HG02885 (cell line): Measurements from ENCODE around the gene KNSTRN.
A peak's percentile ranks its signal among the peaks of the same experiment; 100 is the strongest.

ENCODE experiments used
- ATAC-seq: cut with Tn5 transposase; IDR thresholded peaks from one replicate; pipeline ENCODE4 v1.9.1; 2021; ENCODE audit warnings: mild to moderate bottlenecking; ENCODE audit not compliant: unreplicated experiment, poor library complexity

The KNSTRN gene

GRCh38 chr15:40345225-40345866 lies 37.2 kb upstream of the KNSTRN start:
- ATAC-seq = no peak

DNA sequence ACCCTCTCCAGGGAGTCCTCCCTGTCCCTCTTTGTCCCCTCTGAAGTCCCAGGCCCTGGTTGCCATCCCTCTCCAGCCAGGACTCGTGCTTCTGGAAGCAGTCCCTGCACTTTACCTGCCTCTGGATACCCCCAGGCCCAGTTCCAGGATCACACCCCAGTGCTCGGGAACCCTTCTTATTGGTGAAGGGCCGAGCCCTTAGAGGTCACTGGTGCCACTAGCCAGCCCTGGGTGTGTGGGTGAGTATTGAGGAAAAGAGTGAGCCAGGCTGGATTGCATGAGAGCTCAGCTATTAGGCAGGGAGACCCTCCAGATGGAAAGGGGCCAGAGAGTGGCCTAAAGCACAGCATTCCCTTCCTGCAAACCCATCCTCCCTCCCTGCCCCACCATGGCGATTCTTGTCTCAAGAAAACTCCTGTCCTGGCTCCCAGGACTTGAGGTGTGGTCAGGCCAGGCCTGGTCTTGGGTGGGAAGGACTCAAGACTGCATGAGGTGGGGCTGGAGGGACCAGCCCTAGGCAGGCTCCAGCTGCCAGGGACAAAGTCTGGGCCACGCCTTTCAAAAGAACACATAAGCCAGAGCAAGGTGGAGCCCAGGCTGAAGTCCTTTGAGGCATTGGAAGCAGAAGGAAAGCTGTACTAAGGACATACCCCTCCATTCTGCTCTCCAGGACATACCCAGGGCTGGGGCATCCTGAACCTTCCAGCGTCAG lies 36.5 kb upstream of the KNSTRN start:
- no peak for ATAC-seq

GRCh38 chr15:40346579-40347558 lies 35.7 kb upstream of the KNSTRN start:
- no peak for ATAC-seq

- ATAC-seq = no peak
Measured at GRCh38 chr15:40347559-40348473, 34.7 kb upstream of the KNSTRN start.

GRCh38 chr15:40348474-40348870 lies 34.0 kb upstream of the KNSTRN start:
- ATAC-seq = no peak

- ATAC-seq = no peak
Measured at GRCh38 chr15:40349163-40349562, 33.4 kb upstream of the KNSTRN start.

DNA sequence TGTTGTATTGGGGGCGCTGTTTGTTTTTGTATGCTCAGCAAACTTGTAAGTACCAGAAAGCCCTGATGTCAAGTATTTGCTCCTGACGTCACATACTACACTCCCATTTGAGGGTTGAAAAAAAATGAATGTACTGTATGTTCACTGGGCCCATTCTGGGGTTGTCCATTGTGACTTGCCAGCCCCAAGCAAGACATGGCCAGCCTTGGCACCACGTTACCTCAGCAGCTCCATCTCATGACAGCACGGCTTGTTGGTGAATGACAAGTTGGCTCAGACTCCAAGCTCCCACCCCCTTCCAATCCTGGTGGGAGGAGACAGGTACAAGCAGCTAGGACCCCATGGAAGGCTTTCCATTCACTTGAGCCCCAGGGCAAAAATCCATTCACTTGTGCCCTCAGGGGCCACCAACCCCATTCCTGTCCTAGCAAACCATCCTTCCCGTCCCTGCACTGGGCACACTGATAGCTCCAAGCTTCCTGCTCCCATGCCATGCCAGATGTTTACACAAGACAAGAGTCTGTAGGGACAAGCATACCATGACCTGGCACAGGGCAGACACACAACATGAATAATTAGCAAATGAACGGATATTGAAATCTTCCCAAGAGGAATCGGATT lies 30.1 kb upstream of the KNSTRN start:
- ATAC-seq = no peak

DNA sequence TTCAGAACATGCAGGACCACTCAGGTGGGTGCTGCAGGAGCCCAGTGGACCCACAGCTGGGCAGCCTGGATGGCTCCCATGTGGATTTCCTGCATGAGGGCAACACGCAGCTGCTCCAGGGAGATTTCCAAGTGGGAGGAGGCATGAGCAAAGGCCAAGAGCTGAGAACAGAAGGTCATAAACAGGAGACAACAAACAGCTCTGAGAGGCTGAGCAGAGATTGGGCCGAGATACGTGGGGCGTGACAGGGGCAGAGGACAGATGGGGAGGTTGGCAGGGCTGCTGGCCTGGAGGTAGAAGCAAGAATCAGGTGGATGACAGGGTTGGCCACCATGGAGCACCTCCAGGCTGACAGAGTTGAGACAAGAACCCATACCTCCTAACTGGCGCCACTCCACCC lies 28.8 kb upstream of the KNSTRN start:
- ATAC-seq = no peak

- ATAC-seq = no peak
Measured at GRCh38 chr15:40354408-40355171, 27.9 kb upstream of the KNSTRN start.

- ATAC-seq = no peak
Measured at GRCh38 chr15:40355976-40356585, 26.4 kb upstream of the KNSTRN start.

- ATAC-seq = no peak
Measured at GRCh38 chr15:40357246-40357645, 25.3 kb upstream of the KNSTRN start.

- peak; percentile 89 for ATAC-seq
Measured at GRCh38 chr15:40357723-40358470, 24.6 kb upstream of the KNSTRN start, which contains the start of gene DISP2. Gene DISP2 (plus strand): TSS chr15:40358219. CDS start chr15:40358322, 103 bp downstream.

DNA sequence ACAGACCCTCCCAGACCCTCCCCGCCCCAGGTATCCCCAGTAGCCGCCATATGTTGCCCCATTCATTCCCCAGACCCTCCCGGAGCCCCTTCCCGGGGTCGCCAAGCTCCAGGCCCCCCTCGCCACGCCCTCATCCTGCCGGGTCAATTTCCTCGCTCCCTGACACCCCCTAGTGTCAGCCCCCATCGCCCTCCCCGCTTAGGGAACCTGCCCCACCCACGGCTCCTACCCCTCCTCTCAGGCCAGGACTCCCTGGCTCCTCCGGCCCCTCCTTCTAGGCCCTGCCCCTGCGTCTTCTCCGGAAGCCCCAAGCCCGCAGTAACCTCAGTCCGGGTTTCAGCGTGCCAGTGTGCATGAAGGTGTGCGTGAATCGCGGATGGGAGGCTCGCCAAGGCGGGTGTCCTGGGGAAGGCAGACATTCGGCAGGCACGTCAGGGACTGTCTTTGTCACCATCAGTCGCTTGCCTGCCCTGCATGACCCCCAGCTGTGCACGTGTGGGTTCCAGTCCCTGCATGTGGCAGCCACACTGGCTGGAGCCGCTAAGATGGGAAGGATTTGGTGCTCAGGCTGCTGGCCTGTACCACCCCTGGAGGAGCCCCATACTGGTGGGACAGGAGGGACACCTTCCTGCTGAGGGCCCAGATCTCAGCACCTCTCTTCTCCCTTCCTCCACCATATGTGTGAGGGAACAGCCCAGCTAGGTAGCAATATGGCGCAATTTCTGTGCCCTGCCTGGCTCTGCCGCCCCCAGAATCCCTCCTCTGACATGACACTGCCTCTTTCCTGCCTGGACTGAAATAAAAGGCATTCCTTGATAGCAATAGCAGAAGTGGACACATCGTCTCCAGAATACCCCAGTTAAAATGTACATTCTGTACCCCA lies 23.8 kb upstream of the KNSTRN start:
- peak; percentile 27 for ATAC-seq

DNA sequence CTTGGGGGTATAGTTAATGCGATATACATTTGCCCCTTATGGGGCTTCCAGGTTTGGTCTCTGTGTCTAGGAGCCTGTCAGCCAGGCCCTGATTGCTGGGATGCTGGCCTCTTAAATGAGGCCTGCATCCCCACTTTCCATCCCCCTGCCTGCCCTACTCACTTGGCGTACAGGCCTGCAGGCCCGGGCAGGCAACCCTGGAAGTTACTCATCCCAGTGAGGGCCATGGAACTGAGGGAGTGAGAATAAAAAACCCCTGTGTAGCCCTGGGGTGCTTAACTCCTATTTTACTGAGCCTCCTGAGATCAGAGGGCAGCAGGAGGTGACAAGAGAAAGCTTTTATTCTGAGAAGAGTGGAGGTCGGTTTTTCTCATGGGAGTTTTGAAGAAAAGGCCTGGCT lies 22.5 kb upstream of the KNSTRN start:
- no peak for ATAC-seq

DNA sequence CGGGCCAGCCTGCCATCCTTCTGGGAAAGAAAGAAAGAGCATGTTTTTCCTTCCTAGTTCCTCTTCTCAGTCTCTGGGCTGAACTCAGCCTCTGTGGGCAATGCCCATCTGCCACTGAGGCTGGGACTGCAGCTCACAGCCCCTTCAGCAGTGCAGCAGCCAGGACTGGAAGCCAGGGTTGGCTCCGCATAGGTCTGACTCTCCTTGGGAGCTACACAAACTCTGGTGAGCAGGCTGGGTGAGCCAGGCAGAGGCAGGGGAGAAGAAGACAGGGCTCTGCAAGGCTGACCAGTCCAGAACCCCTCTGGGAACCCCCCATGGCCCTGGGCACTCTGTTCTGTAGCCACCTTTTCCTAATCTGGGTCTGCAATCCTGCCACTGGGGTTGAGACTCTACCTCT lies 20.9 kb upstream of the KNSTRN start:
- no peak for ATAC-seq

- ATAC-seq = no peak
Measured at GRCh38 chr15:40363611-40364010, 18.9 kb upstream of the KNSTRN start.

DNA sequence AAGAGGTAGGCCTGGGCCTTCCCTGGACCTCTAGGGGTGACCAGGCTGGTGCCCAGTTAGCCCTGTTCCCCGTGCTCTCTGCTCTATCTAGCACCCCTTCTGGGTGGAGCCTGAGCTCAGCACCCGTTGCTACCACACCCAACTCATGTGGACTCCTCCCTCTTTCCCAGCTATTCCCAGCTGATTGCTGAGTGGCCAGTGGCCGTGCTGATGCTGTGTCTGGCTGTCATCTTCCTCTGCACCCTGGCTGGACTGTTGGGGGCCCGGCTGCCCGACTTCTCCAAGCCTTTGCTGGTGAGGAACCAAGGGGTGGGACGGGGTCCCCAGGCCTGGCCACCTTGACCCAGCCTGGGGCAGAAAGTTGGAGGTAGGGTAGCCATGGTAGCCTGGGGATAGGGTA lies 18.3 kb upstream of the KNSTRN start:
- ATAC-seq = no peak
